ENCODE data around the gene POLR2A.

The POLR2A gene

GRCh38 chr17:7476494-7476893, 7.7 kb upstream of the POLR2A start:
- Histone ChIP-seq H3K36me3 (ENCODE audit: low read depth) (peaks cover 9% of the 10 kb centered on the region; the same call in 1 of the 2 replicates), H3K4me1 (ENCODE audit: insufficient read depth, poor library complexity, severe bottlenecking) (peaks cover 24% of the 10 kb centered on the region), H3K27me3 (ENCODE audit: insufficient read depth, poor library complexity, severe bottlenecking) (no peaks in the 10 kb centered on the region), H3K9me3 (ENCODE audit: severe bottlenecking) (no peaks in the 10 kb centered on the region), H3K27ac (ENCODE audit: poor library complexity, severe bottlenecking) (peak overlapping the region; percentile 95), H3K4me3 (ENCODE audit: severe bottlenecking) (no peak overlapping the region)
- no peak for DNase-seq (ENCODE audit: low spot score)
- ATAC-seq (ENCODE audit: low read depth), result peak; percentile 79
- TF ChIP-seq CTCF (IDR thresholded peaks at IDR 0.05; ENCODE audit: poor library complexity, severe bottlenecking), result no peak

GRCh38 chr17:7476951-7477350, 7.2 kb upstream of the POLR2A start:
- H3K4me3 ChIP-seq (ENCODE audit: severe bottlenecking), result no peak overlapping the region

GRCh38 chr17:7477392-7478275, 6.5 kb upstream of the POLR2A start:
- Histone ChIP-seq H3K27ac (ENCODE audit: poor library complexity, severe bottlenecking) (peak overlapping the region; percentile 95), H3K27me3 (ENCODE audit: insufficient read depth, poor library complexity, severe bottlenecking) (no peaks in the 10 kb centered on the region), H3K36me3 (ENCODE audit: low read depth) (peaks cover 9% of the 10 kb centered on the region; the same call in 1 of the 2 replicates), H3K4me3 (ENCODE audit: severe bottlenecking) (peak overlapping the region; percentile 62), H3K9me3 (ENCODE audit: severe bottlenecking) (no peaks in the 10 kb centered on the region), H3K4me1 (ENCODE audit: insufficient read depth, poor library complexity, severe bottlenecking) (peaks cover 24% of the 10 kb centered on the region)
- ATAC-seq (ENCODE audit: low read depth), result peak; percentile 17
- no peak for TF ChIP-seq CTCF (IDR thresholded peaks at IDR 0.05; ENCODE audit: poor library complexity, severe bottlenecking)
- DNase-seq (ENCODE audit: low spot score), result no peak

More at GRCh38 chr17:7476951-7477350, 7.2 kb upstream of the POLR2A start:
- ATAC-seq (ENCODE audit: low read depth) (no peak), DNase-seq (ENCODE audit: low spot score) (no peak)
- peaks cover 9% of the 10 kb centered on the region; the same call in 1 of the 2 replicates for H3K36me3 ChIP-seq (ENCODE audit: low read depth)
- H3K27me3 ChIP-seq (ENCODE audit: insufficient read depth, poor library complexity, severe bottlenecking), result no peaks in the 10 kb centered on the region
- H3K4me1 ChIP-seq (ENCODE audit: insufficient read depth, poor library complexity, severe bottlenecking), result peaks cover 24% of the 10 kb centered on the region
- no peaks in the 10 kb centered on the region for H3K9me3 ChIP-seq (ENCODE audit: severe bottlenecking)
- peak overlapping the region; percentile 95 for H3K27ac ChIP-seq (ENCODE audit: poor library complexity, severe bottlenecking)
- no peak for TF ChIP-seq CTCF (IDR thresholded peaks at IDR 0.05; ENCODE audit: poor library complexity, severe bottlenecking)

GRCh38 chr17:7478276-7479212, 5.6 kb upstream of the POLR2A start:
- Histone ChIP-seq H3K27me3 (ENCODE audit: insufficient read depth, poor library complexity, severe bottlenecking) (no peaks in the 10 kb centered on the region), H3K9me3 (ENCODE audit: severe bottlenecking) (no peaks in the 10 kb centered on the region), H3K36me3 (ENCODE audit: low read depth) (peaks cover 9% of the 10 kb centered on the region; the same call in 1 of the 2 replicates), H3K27ac (ENCODE audit: poor library complexity, severe bottlenecking) (peak overlapping the region; percentile 95), H3K4me1 (ENCODE audit: insufficient read depth, poor library complexity, severe bottlenecking) (peaks cover 24% of the 10 kb centered on the region), H3K4me3 (ENCODE audit: severe bottlenecking) (peak overlapping the region; percentile 62)
- DNase-seq (ENCODE audit: low spot score) (no peak), ATAC-seq (ENCODE audit: low read depth) (peak; percentile 11)
- TF ChIP-seq CTCF (IDR thresholded peaks at IDR 0.05; ENCODE audit: poor library complexity, severe bottlenecking), result no peak
